Measurements from ENCODE around the gene CLEC12A. TPM values are rescaled to one million over a fixed set of nuclear protein-coding genes. Genes with fewer than 3 reads are reported as not detected.
A peak's percentile ranks its signal among the peaks of the same experiment; 100 is the strongest.
"Not testable (repeated sequence)": the region's sequence is repeated elsewhere in the genome, so short reads cannot be mapped to it uniquely, and the experiment has no call there.

Gene CLEC12A
- total RNA-seq = not detected in 2 replicates

DNA sequence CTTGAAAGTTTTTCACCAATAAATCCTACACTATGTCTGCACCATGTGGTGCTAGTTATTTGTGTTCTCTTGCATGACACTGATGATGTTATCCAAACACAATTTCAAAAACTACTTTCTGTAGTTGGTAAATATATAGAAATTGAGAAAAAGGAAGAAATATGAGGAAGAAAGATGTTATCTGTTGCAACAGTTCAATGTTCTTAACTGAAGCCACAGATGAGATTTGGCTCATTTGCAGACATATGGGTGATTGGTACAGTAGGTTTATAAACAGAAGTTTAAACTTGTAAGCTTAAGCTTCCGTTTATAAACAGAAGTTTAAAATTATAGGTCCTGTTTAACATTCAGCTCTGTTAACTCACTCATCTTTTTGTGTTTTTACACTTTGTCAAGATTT lies at the start of gene CLEC12A:
CLEC12A (plus strand) TSS at position 229 of the 400 bp plus-strand sequence. CDS start 188 bp downstream, outside the sequence.
- DNase-seq = no peak

DNA sequence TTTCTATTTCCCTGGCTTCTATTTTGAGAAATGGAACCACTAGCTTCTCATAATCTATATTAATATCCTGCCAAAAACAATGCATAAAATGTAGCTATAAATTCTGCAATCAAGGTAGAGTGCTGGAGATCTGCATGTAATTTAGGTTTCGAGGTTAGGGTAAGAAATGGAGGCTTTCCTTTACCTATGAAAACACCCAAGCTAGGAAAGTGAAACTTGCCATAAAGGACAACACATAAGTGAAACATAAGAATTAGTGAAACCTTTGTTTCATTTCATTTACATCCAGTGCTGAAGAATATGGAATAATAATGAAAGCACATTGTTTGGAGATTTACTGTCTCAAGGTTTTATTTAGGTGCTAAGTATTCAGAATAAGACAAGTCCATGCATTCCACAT lies 48.8 kb upstream of the CLEC12A start:
- DNase-seq = no peak

DNA sequence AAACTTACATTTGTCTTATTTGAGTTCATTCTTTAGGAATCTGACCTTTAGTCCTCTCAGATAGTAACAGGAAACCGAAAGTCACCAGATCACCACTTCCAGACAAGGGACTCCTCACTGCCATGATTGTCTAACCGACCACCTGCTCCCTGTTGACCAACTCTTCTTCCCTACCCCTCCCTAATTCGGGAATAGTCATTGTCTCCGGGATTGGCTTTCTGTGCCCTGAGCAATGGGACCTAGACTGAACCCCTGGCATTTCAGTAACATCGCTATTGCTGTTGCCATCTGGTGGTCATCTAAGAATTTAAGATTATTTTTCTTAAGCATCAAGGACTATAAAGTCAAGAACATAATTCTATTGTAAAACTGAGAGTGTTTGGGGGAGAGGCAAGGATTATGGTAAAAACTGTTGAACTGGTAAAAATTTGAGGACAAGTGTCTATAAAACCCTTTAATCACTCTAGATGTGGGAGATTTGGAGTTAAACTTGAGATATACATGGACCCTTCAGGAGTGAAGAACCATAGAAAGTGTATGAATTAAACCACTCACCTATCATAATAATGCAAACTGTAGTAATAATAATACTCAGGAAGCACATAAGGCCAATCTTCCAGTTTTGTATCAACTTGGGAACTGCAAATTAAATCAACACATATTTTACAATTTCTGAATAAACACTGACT lies 45.4 kb upstream of the CLEC12A start:
- peak; percentile 74 for DNase-seq

DNA sequence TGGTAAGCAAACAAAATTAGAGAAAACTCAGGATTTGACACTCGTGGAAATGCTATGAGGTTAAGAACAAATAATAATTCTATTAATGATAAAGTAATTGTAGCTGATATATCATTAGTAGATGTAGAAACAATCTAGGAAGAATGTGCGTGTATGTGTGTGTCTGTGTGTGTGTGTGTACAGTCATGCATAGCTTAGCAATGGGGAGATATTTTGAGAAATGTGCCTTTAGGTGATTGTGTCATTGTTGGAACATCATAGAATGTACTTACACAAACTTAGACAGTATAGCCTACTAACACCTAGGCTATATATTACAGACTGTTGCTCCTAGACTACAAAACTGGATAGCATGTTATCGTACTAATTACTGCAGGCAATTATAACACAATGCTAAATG lies 44.3 kb upstream of the CLEC12A start:
- no peak for DNase-seq

DNA sequence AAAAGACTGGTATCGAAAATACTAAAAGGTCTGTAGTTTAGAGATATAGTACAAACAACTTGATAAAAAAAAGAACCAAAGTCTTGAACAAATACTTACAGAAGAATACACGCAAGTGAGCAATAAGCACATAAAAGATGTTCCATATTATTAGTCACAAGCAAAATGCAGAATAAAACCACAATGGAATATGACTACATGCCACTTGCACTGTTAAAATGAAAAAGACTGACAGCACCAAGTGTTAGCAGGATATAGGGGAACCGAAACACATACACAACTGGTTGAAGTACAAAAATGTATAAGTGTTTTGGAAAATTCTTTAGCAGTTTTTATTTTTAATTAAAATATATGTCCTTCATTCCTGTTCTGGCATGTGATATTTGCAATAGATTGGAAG lies 42.6 kb upstream of the CLEC12A start:
- DNase-seq = no peak

DNA sequence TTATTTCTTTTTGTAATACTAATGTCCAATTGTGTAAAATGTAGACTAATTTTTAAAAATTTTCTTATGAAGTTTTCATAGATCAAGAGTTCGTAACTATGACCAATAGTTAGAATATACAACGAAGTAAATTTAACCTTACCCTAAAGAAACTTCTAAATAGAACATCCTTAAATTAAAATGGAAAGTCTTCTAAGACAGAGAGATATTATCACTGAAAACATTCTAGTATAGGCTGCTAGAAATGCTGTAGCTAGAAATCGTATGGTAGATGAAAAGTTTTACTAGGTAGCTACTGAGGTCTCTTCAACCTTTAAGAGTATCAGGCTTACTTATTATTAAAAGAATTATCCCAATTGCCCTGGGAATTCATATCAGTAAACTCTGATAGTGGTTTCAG lies 40.0 kb upstream of the CLEC12A start:
- DNase-seq = no peak

DNA sequence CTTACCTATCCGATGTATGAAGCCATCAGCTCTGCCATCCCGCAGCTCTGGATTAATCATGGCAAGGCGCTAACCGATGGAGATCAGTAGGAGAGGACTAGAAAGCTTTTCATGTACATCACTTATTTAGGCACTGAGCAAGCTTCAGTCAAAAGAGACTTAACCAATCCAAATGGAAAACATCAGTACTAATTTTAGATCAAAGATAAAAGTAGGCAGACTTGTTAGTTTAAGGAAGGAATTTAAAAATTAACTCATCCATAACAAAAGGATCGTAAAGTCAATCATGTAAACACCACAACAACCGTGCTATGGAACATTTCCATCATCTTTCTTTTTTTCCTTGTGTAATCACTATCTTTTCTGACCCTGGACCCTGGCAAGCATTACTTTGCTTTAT lies 38.9 kb upstream of the CLEC12A start, which contains the start of gene CLEC2A:
CLEC2A (minus strand) TSS at position 101 of the 400 bp plus-strand sequence; CDS start at position 60, 41 bp downstream.
- DNase-seq = no peak

DNA sequence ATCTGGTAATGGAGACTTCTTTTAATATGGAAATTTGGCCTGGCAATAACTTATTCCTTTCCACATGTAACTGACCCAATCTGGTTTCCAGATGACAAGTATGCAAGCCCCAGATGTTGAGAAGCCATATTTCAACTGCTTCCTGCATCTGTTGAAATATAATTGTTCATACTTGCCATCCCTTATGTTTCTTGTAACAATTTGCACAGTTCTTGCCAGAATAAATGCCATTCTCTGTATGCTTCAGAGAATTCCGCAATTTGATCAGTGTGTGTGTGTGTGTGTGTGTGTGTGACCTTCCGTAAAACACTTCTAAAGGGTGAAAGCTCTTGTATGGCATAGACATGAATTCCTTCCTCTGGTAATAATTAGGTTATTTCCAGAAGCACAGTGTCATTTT lies 37.3 kb upstream of the CLEC12A start:
- DNase-seq = no peak

DNA sequence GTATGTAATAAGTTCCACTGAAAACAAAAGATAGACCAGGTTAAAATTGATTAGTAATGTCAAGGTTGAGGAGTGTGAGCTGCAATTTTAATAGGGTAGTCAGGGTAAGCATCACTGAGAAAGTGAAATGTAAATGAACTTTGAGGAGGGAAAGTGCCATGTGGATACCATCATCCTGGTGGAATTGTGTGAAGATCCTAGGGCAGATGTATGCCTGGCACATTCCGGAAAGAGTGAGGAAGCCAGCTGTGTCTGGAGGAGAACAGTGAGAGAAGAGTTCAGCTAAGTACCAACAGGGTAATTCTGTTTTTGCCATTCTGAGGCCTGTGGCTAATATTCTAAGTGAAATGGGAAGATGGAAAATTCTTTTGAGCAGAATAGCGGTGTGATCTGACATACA lies 36.2 kb upstream of the CLEC12A start:
- no peak for DNase-seq

DNA sequence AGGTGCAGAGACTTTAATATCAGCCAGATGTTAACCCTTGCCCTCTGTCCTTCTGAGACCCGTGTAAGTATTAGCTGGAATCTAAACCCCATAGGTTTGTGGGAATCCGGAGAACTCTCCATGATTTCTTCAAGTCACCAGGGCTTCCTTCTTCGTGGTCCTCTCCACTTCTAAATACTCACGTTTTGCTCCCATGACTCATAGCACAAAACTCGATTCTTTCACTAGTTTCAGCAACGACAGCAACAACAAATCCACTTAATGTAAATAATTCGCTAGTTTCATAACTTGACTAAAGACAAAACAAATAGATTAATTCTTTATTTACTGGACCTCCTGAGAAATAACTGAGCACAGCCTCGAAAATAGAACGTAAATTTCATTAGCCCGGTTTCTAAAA lies 34.6 kb upstream of the CLEC12A start:
- no peak for DNase-seq

DNA sequence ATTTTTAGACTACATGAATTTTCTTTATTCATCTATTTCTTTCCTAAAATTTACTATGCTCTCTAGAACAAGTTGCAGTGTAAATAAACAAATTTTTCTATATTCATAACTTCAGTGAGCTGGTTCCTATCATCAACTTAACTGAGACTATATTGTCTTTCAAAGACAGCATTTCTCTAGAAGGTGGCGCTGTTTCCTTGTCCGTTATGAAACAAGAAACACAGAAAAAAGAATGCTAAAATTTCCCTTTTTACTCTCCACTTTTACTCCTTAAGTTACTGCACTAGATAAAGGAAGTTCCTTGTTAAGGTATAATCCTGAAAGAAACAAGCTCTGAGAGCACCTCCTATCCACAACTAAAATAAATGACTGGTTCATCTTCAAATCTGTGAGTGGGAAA lies 30.8 kb upstream of the CLEC12A start:
- peak; percentile 38 for DNase-seq

DNA sequence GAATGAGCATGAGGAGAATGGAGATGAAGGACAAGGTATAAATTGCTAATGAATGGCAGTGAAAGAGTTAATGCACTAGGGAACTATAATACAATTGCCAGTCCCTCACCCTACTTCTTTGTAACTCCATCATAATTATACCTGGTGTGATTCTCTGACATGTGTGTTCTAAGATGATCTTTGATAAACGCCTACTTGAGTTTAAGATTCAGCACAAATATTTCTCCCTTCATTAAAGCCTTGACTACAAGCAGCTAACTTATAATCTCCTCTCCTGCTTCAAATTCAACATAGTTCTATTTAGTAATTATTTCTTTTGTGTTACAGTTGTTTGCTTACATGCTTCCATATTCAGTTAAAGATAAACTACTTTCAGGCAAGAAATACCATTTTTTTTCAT lies 29.4 kb upstream of the CLEC12A start:
- no peak for DNase-seq

DNA sequence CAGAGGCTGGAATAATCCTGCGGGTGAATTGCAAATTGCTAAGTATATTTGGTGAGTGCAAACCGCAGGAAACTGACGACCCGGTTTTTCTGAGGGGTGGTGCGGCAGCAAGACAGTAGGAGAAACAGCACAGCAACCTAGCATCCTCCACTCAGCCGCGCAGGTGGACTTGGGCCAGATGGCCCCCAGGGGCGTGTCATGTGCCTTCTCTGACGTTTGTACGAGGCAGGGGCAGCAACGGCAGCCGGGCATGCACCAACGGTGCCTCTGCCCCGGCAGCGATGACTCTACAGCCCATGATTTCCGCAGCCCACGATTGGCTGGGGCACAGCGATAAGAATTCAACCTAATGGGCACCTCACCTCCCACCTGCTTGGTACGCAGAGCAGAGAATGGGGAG lies 28.0 kb upstream of the CLEC12A start:
- no peak for DNase-seq

DNA sequence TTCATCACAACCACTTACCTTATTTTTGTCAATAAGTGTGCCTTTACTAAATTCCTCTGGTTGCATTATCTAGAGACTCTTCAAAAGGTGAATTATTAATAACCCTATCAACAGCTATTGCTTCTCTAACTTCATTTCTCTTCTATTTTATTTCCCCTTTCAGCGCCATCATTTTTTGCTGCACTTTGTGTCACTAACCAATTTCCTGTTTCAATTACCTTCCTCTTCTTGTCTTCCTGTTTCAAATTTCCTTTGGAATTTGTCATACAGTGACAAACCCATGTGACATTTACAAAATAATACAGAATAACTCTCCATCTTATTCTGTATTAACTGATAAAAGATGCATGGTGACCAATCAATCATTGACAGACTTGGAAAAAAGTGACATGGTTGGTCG lies 26.8 kb upstream of the CLEC12A start:
- no peak for DNase-seq

DNA sequence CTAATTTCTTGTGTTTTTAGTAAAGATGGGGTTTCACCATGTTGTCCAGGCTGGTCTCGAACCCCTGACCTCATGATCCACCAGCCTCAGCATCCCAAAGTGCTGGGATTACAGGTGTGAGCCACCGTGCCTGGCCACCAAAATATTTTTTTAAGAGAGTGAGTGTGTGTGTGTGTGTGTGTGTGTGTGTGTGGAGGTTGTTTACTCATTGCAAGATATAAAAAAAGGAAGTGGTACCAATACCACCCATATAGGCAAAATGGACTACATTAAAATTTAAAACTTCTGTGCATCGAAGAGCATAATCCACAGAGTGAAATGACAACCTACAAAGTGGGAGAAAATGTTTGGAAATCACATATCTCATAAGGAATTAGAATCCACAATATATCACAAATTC lies 23.5 kb upstream of the CLEC12A start:
- no peak for DNase-seq

DNA sequence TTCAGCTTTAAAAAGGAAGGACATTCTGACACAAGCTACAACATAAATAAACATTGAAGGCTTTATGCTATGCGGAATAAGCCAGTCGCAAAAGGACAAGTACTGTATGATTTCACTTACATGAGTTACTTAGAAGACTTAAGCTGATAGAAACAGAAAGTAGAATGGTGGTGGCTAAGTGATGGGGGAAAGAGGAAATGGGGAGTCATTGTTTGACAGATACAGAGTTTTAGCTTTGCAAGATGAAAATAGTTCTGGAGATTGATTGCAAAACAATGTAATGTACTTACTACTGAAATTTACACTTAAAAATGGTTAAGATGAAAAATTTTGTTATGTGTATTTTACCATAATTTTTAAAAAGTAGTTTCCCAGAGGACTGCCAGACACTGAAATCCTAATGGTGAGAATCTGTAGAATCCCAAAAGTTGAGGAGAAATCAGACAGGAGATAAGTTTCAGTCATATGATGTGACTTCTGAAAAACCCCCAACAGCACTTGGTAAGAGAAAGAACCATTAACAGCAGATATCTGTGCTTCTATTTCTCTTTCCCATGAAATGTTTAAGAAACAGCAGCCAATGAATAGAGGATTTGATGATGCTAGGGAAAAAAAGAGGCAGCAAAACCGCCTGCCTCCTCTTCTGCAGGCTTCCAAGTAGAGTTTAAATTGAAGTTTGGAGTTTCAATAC lies 22.5 kb upstream of the CLEC12A start:
- DNase-seq = no peak

DNA sequence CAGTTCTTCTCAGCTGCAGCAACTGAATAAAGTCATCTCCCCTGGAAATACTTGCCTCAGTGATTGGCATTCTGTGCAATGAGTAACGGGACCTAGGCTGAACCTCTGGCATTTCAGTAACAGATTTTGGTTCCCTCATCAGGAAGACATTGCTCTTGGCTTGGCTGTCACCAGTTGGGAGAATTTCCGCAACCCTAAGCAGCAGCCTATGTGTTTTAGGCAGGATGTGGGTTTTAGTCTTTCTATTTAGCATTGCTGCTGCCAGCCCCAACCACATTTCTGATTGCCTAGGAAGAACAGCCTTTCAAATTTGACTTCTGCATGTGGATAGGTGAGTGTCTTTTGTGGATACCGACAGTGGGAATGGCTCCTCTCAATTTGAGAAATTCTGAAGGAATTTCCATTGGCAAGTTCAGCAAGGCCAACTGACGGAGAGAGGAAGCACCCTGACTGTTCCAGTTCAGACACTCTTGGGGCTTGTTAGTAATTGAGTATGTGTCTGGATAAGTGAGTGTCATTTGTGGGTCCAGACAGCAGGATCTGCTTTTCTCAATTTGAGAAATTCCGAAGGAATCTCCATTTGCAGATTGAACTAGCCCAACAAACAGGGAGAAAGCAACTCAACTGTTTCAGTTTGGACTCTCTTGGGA lies 20.1 kb upstream of the CLEC12A start:
- DNase-seq = no peak

DNA sequence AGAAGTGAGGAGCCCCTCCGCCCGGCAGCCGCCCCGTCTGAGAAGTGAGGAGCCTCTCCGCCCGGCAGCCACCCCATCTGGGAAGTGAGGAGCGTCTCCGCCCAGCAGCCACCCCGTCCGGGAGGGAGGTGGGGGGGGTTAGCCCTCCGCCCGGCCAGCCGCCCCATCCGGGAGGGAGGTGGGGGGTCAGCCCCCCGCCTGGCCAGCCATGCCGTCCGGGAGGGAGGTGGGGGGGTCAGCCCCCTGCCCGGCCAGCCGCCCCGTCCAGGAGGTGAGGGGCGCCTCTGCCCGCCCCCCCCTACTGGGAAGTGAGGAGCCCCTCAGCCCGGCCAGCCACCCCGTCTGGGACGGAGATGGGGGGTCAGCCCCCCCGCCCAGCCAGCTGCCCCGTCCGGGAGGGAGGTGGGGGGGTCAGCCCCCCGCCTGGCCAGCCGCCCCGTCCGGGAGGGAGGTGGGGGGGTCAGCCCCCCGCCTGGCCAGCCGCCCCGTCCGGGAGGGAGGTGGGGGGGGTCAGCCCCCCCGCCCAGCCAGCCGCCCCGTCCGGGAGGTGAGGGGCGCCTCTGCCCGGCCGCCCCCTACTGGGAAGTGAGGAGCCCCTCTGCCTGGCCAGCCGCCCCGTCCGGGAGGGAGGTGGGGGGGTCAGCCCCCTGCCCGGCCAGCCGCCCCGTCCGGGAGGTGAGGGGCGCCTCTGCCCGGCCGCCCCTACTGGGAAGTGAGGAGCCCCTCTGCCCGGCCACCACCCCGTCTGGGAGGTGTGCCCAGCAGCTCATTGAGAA lies 18.1 kb upstream of the CLEC12A start:
- not testable (repeated sequence) for DNase-seq

DNA sequence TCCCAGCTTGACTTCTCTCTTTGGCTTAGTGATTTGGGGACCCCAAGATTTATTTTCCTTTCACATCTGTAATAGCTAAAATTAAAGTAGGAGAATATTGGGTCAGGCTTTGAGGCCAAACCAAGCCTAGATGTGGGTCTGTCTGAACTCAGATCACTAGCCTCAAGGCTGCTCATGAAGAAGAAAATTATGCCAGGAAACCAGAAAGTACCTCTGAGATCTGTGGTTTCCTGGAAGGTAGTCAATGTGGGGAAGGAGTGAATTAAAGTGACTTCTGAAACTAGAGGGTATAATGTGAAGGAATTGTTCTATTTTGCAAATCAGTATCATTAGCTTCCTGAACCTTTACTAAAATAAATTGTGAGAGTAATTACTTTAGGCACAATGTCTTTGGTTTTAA lies 13.4 kb upstream of the CLEC12A start:
- DNase-seq = no peak

DNA sequence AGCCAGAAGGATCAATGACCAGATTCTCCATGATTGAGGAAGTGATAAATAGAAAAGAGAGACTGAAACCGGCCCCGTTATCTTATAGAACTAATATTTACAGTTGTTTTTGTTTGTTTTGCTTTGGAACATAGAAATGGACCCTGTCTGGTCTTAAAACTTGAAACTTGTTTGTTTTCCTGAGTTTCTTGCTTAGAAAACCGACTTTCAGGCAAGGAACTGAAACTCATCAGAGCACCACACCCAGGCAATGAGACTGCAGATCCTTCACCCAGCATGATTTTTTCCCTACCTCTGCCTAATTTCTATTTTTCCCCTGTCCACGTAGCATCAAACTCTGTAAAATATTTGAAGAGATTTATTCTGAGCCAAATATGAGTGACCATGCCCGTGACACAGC lies 10.6 kb upstream of the CLEC12A start:
- DNase-seq = no peak

DNA sequence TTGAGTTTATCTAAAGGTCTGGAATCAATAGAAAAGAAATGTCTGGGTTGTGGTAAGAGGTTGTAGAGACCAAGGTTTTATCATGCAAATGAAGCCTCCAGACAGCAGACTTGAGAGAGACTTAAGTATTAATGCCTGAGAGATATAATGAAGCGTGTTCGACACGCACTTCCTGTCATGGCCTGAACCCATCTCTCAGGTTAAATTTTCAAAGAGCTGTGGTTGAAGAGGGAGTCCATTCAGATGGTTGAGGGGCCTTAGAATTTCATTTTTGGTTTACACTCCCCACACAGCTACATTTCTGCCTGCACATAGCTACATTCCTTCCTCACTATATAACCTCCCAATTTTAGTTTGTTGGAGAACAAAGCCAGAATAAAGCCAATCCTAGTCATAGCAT lies 10.1 kb upstream of the CLEC12A start:
- no peak for DNase-seq

DNA sequence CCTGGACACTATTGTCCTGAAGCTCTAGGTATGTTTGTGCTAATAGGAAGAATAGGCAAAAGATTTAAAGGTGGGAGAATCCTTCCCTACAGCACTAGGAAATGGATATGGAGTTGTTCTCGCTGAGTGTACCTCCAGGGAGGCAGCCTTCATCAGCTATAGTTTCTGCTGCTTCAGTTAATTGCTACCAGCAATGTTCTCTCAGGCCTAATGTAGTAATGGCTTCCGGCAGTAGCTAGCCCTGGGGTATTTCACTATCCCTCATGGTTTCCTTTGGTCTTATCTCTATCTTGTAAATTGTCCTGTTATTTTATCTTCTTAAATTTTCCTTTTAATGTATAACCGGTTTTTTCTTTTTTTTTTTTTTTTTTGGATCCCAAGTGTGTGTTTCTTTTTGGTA lies 9.3 kb upstream of the CLEC12A start:
- no peak for DNase-seq

DNA sequence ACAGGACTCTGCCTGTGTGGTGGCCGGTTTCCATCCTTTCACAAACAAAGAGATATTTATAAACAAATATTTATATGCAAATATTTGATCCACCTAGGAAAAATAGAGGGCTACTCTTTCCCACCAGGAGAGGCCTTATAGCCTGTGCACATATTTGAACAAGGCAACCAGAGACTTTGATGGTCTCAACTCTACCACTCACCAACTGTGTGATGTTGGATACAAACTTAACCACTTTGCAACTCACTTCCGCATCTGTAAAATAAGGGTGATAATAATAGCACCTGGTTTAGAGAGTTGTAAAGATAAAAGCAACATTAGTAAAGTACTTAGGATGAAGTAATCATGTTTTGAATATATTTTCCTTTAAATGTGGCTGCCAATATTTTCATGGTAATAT lies 1.5 kb upstream of the CLEC12A start:
- no peak for DNase-seq

All from dermis blood vessel endothelial cell (primary cell).